Uterus (tissue), 4 donors: ENCODE results near the gene CDK19. TPM values are rescaled to one million over a fixed set of nuclear protein-coding genes. Genes with fewer than 3 reads are reported as not detected.

Source experiments
- DNase-seq, 2 donors: peaks; one replicate each; pipeline ENCODE4 v3.0.0-alpha.2; 2019 to 2020
- H3K27ac ChIP-seq, 2 donors: fragments of 200-600 bp; sonication (generic); 1 replicate in 1 of 2; 2 replicates in 1 of 2; pipeline ENCODE4 v1.5.1; 2016 to 2018
- H3K27me3 ChIP-seq, 2 donors: fragments of 200-600 bp; sonication (generic); one replicate each; pipeline ENCODE4 v1.5.1; 2018 to 2019; ENCODE audit warnings: control low read depth in 1 of 2
- H3K36me3 ChIP-seq, 2 donors: fragments of 200-600 bp; sonication (generic); one replicate each; pipeline ENCODE4 v1.5.1; 2019; ENCODE audit warnings: control low read depth in 1 of 2
- H3K4me1 ChIP-seq, 2 donors: fragments of 200-600 bp; sonication (generic); one replicate each; pipeline ENCODE4 v1.5.1; 2018 to 2019; ENCODE audit warnings: control low read depth in 1 of 2
- H3K4me3 ChIP-seq, 2 donors: fragments of 200-600 bp; sonication (generic); 1 replicate in 1 of 2; 2 replicates in 1 of 2; pipeline ENCODE4 v1.5.1; 2018 to 2019; ENCODE audit warnings: mild to moderate bottlenecking in 1 of 2
- H3K9me3 ChIP-seq, 2 donors: fragments of 200-600 bp; sonication (generic); one replicate each; pipeline ENCODE4 v1.5.1; 2019; ENCODE audit warnings: control low read depth in 1 of 2
- POLR2A ChIP-seq, 2 donors: fragments of 450-650 bp; IDR thresholded peaks; one replicate each; pipeline ENCODE4 v1.6.1; 2016; ENCODE audit warnings: antibody characterized with exemption in 2 of 2, mild to moderate bottlenecking in 1 of 2, moderate library complexity in 1 of 2
- intact Hi-C: fragments of 100-400 bp; cut with DNase I; formaldehyde crosslinking; loops from one replicate; pipeline ENCODE4 v1.15.1; 2023; ENCODE audit warnings: low total_unique reads
- total RNA-seq, 4 donors: library from RNA; depleted of rRNA in 3 of 4; stranded (reverse); fragments of >200 nt in 3 of 4; gene quantifications; one replicate each; pipeline versions ENCODE4 v1.1.0 to v1.2.4, GENCODE V29; 2014 to 2023
- TF ChIP-seq, protein P1 (sequence below), 4 experiments: fragments of 200-600 bp in 2 of 4; fragments of 450-650 bp in 2 of 4; sonication (generic) in 2 of 4; IDR thresholded peaks; one replicate each; pipeline ENCODE4 v1.5.1; 2016 to 2019; ENCODE audit warnings: antibody characterized with exemption in 4 of 4, mild to moderate bottlenecking in 2 of 4, moderate library complexity in 1 of 4
- donor health status: DM: yes; HTN: yes; CAD: no.

Gene CDK19
- total RNA-seq, 4 donors from 2014 or later: 1.0 to 34.3 (median 12.9) TPM

DNA sequence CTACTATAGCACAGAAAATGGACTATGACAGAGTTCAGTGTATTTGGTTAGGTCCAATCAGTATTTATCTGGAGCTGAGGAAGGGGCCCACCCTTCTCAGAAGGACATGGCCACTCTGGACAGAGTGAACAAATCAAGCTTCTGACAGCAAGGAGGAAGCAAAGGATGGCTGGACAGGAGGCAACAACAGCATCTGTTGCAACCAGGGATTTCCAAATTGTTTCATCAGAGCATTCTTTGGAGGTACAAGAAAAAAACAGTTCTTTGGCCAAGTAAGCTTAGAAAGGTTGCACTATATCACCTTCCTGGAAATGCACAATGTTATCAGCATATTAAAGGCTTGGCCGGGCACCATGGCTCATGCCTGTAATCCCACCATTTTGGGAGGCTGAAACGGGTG, 220.2 kb downstream of the CDK19 start:
- no peak for DNase-seq
- Histone ChIP-seq H3K9me3 (no peaks in the 10 kb centered on the region), H3K4me1 (no peaks in the 10 kb centered on the region), H3K27me3 (no peaks in the 10 kb centered on the region), H3K4me3 (no peak overlapping the region), H3K27ac (no peak overlapping the region), H3K36me3 (no peaks in the 10 kb centered on the region)
- TF ChIP-seq, protein P1, sequence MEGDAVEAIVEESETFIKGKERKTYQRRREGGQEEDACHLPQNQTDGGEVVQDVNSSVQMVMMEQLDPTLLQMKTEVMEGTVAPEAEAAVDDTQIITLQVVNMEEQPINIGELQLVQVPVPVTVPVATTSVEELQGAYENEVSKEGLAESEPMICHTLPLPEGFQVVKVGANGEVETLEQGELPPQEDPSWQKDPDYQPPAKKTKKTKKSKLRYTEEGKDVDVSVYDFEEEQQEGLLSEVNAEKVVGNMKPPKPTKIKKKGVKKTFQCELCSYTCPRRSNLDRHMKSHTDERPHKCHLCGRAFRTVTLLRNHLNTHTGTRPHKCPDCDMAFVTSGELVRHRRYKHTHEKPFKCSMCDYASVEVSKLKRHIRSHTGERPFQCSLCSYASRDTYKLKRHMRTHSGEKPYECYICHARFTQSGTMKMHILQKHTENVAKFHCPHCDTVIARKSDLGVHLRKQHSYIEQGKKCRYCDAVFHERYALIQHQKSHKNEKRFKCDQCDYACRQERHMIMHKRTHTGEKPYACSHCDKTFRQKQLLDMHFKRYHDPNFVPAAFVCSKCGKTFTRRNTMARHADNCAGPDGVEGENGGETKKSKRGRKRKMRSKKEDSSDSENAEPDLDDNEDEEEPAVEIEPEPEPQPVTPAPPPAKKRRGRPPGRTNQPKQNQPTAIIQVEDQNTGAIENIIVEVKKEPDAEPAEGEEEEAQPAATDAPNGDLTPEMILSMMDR (IDR thresholded peaks at IDR 0.05): no peak
- no peak for TF ChIP-seq POLR2A (IDR thresholded peaks at IDR 0.05)
- intact Hi-C loops: no loop called here

- DNase-seq: no peak
- Histone ChIP-seq H3K27ac (no peak overlapping the region), H3K36me3 (no peaks in the 10 kb centered on the region), H3K9me3 (no peaks in the 10 kb centered on the region), H3K27me3 (no peaks in the 10 kb centered on the region), H3K4me1 (no peaks in the 10 kb centered on the region), H3K4me3 (no peak overlapping the region)
- TF ChIP-seq POLR2A (IDR thresholded peaks at IDR 0.05): no peak
- TF ChIP-seq, protein P1 (IDR thresholded peaks at IDR 0.05): no peak
- intact Hi-C loops: no loop called here
Measured at GRCh38 chr6:110593637-110594036, 221.6 kb downstream of the CDK19 start.

DNA sequence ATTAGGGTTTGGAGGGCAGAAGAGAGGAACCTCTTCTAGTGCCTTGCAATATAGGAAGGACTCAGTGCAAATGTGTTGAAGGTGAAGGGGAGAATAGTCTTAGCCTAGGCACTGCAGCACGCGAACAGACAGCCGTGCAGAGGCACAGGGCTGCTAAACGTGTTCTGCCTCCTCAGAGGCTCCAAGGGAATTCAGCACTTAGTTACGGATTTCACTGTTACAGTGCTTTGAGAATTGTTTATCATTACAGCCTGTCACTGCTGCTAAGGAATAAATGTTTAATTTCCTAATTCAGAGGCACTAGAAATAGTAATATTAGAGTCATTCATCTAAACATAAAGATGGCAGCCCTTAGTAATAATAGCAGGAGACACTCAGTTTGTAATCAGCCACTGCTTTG, 222.5 kb downstream of the CDK19 start:
- Histone ChIP-seq H3K4me1 (no peaks in the 10 kb centered on the region), H3K27ac (no peak overlapping the region), H3K27me3 (no peaks in the 10 kb centered on the region), H3K4me3 (no peak overlapping the region), H3K36me3 (no peaks in the 10 kb centered on the region), H3K9me3 (no peaks in the 10 kb centered on the region)
- intact Hi-C loops: no loop called here
- DNase-seq: no peak
- TF ChIP-seq, protein P1 (IDR thresholded peaks at IDR 0.05): no peak
- no peak for TF ChIP-seq POLR2A (IDR thresholded peaks at IDR 0.05)

DNA sequence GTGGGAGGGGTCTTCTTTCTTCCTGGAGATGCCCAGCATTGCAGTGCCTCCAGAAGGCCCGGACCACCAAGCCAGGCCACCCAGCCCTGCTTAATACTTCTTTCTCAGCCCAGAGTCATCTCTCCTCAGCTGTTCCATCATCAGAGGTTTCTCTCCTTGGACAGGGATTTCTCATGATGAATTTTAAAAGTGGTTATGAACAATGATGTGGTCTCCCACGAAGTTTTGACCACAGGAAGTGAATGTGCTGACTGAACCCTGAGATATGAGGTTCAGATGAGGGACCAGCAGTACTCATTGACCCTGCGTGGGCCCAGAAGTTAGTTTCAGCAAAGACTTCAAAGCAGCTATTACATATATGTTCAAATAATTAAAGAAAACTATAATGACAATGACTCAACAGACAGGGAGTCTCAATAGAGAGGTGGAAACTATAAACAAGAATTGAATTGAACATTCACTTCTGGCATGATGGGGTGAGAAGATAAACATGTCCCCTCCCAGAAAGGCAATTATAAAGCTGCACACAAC, 224.4 kb downstream of the CDK19 start:
- Histone ChIP-seq H3K27ac (no peak overlapping the region), H3K4me1 (no peaks in the 10 kb centered on the region), H3K27me3 (no peaks in the 10 kb centered on the region), H3K9me3 (no peaks in the 10 kb centered on the region), H3K4me3 (no peak overlapping the region), H3K36me3 (no peaks in the 10 kb centered on the region)
- TF ChIP-seq, protein P1 (IDR thresholded peaks at IDR 0.05): no peak
- TF ChIP-seq POLR2A (IDR thresholded peaks at IDR 0.05): no peak
- intact Hi-C loops: no loop called here
- no peak for DNase-seq

- intact Hi-C loops: no loop called here
Measured at GRCh38 chr6:110589865-110590513, 225.3 kb downstream of the CDK19 start.

More at GRCh38 chr6:110589865-110590513, 225.3 kb downstream of the CDK19 start:
- Histone ChIP-seq H3K27me3 (no peaks in the 10 kb centered on the region), H3K36me3 (no peaks in the 10 kb centered on the region), H3K4me1 (no peaks in the 10 kb centered on the region), H3K9me3 (no peaks in the 10 kb centered on the region), H3K4me3 (no peak overlapping the region), H3K27ac (no peak overlapping the region)
- no peak for TF ChIP-seq POLR2A (IDR thresholded peaks at IDR 0.05)
- TF ChIP-seq, protein P1 (IDR thresholded peaks at IDR 0.05): no peak
- no peak for DNase-seq
